ENCODE measurements around the gene NUDC.

The NUDC gene

GRCh38 chr1:26907071-26907917 lies 14.2 kb upstream of the NUDC start:
- Histone ChIP-seq H3K9me3 (ENCODE audit: severe bottlenecking) (no peaks in the 10 kb centered on the region), H3K27me3 (ENCODE audit: insufficient read depth, low read depth, severe bottlenecking) (no peaks in the 10 kb centered on the region), H3K27ac (no peak overlapping the region), H3K4me3 (ENCODE audit: low read depth, low read length) (no peak overlapping the region), H3K36me3 (no peaks in the 10 kb centered on the region)
- TF ChIP-seq CTCF (IDR thresholded peaks at IDR 0.05; ENCODE audit: low read depth, low read length): no peak
- DNase-seq: no peak

- no peak for TF ChIP-seq CTCF (IDR thresholded peaks at IDR 0.05; ENCODE audit: low read depth, low read length)
- Histone ChIP-seq H3K9me3 (ENCODE audit: severe bottlenecking) (no peaks in the 10 kb centered on the region), H3K27ac (no peak overlapping the region), H3K4me3 (ENCODE audit: low read depth, low read length) (no peak overlapping the region), H3K27me3 (ENCODE audit: insufficient read depth, low read depth, severe bottlenecking) (no peaks in the 10 kb centered on the region), H3K36me3 (no peaks in the 10 kb centered on the region)
- DNase-seq: no peak
These were observed 11.6 kb upstream of the NUDC start for GRCh38 chr1:26909951-26910342.

GRCh38 chr1:26910343-26911160 lies 11.0 kb upstream of the NUDC start:
- Histone ChIP-seq H3K4me3 (ENCODE audit: low read depth, low read length) (no peak overlapping the region), H3K27ac (no peak overlapping the region), H3K9me3 (ENCODE audit: severe bottlenecking) (no peaks in the 10 kb centered on the region), H3K36me3 (no peaks in the 10 kb centered on the region), H3K27me3 (ENCODE audit: insufficient read depth, low read depth, severe bottlenecking) (no peaks in the 10 kb centered on the region)
- no peak for TF ChIP-seq CTCF (IDR thresholded peaks at IDR 0.05; ENCODE audit: low read depth, low read length)
- no peak for DNase-seq

- H3K27ac ChIP-seq: no peak overlapping the region
- no peaks in the 10 kb centered on the region for H3K9me3 ChIP-seq (ENCODE audit: severe bottlenecking)
- TF ChIP-seq CTCF (IDR thresholded peaks at IDR 0.05; ENCODE audit: low read depth, low read length): no peak
- H3K27me3 ChIP-seq (ENCODE audit: insufficient read depth, low read depth, severe bottlenecking): no peaks in the 10 kb centered on the region
- no peaks in the 10 kb centered on the region for H3K36me3 ChIP-seq
- no peak overlapping the region for H3K4me3 ChIP-seq (ENCODE audit: low read depth, low read length)
- no peak for DNase-seq
These were observed 10.0 kb upstream of the NUDC start for GRCh38 chr1:26911399-26912146.

GRCh38 chr1:26912147-26912490 lies 9.4 kb upstream of the NUDC start:
- Histone ChIP-seq H3K36me3 (no peaks in the 10 kb centered on the region), H3K27ac (no peak overlapping the region), H3K27me3 (ENCODE audit: insufficient read depth, low read depth, severe bottlenecking) (no peaks in the 10 kb centered on the region), H3K9me3 (ENCODE audit: severe bottlenecking) (no peaks in the 10 kb centered on the region), H3K4me3 (ENCODE audit: low read depth, low read length) (no peak overlapping the region)
- DNase-seq: no peak
- no peak for TF ChIP-seq CTCF (IDR thresholded peaks at IDR 0.05; ENCODE audit: low read depth, low read length)

Data from WERI-Rb-1 (cell line).